ENCODE results near the gene SHTN1.
A peak's percentile ranks its signal among the peaks of the same experiment; 100 is the strongest.

SHTN1 gene

DNA sequence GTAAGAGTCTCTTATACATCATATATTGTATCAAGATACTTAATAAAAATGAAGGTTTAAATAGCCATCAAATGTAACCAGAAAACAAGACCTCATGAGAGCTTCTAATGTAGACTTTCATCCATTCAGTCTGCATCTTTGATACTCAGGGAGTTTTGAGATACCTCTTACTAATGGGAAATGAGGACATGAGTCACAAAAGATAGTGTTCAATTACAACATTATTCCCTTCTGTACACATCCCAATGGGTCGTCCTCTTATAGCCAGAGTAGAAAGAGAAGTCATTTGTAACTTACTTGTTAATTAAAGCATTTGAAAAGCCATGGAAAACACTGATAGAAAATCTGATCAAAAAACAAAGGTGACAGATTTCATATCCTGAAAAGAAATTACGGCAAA is 19.4 kb downstream of the SHTN1 start:
- DNase-seq (ENCODE audit: extremely low read depth, low read depth): no peak
- TF ChIP-seq, protein P1, sequence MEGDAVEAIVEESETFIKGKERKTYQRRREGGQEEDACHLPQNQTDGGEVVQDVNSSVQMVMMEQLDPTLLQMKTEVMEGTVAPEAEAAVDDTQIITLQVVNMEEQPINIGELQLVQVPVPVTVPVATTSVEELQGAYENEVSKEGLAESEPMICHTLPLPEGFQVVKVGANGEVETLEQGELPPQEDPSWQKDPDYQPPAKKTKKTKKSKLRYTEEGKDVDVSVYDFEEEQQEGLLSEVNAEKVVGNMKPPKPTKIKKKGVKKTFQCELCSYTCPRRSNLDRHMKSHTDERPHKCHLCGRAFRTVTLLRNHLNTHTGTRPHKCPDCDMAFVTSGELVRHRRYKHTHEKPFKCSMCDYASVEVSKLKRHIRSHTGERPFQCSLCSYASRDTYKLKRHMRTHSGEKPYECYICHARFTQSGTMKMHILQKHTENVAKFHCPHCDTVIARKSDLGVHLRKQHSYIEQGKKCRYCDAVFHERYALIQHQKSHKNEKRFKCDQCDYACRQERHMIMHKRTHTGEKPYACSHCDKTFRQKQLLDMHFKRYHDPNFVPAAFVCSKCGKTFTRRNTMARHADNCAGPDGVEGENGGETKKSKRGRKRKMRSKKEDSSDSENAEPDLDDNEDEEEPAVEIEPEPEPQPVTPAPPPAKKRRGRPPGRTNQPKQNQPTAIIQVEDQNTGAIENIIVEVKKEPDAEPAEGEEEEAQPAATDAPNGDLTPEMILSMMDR (IDR thresholded peaks at IDR 0.05; ENCODE audit: low read depth, low read length): no peak

DNA sequence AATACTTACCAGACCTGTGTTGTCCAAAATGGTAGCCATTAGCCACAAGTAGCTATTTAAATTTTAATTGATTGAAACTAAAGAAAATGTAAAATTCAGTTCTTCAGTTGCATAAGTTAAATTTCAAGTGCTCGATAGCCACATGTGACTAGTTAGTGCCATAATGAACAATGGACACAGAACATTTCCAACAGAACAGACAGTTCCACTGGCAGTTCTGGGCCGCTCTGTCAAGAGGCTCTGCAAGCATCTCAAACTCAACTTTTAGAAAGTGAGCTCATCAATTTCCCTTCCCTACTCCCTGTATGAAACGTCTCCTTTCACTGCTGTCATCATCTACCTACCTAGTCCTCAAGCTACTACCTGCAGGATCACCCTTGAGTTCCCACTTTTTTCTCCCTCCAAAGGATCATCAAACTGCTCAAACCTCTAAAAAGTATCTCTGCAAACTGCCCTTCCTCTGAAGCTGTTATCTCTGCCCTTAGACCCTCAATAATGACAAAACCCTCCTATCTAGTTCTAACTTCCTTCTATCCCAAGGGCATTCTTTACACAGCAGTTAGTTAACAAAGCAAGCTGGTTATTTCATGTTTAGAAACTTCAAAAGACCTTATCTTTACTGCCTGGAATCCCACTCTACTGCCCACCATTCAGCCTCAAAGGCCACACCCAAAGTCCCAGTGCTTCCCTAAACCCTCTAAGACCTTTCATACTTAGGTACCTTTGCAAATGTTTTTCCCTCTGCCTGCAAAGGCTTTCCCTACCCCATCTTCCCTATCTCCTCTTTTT is 20.6 kb downstream of the SHTN1 start:
- no peak for DNase-seq (ENCODE audit: extremely low read depth, low read depth)
- TF ChIP-seq, protein P1 (IDR thresholded peaks at IDR 0.05; ENCODE audit: low read depth, low read length): no peak

DNA sequence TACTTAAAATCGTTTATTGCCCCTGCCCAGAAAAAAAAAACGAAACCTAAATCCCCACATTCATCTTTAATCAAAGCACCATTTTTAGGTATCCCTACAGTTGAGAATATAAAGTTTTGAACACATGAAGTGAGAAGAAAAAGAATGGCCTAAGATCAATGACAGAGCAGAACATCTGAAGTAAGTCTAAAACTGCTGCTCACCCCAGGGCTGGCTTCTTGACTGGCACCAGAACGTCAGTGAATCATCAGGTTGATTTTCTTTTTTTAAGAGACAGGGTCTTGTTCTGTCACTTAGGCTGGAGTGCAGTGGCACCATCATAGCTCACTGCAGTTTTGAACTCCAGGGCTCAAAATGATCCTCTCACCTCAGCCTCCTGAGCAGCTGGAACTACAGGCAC is 24.9 kb downstream of the SHTN1 start:
- TF ChIP-seq, protein P1 (IDR thresholded peaks at IDR 0.05; ENCODE audit: low read depth, low read length): no peak
- DNase-seq (ENCODE audit: extremely low read depth, low read depth): no peak

DNA sequence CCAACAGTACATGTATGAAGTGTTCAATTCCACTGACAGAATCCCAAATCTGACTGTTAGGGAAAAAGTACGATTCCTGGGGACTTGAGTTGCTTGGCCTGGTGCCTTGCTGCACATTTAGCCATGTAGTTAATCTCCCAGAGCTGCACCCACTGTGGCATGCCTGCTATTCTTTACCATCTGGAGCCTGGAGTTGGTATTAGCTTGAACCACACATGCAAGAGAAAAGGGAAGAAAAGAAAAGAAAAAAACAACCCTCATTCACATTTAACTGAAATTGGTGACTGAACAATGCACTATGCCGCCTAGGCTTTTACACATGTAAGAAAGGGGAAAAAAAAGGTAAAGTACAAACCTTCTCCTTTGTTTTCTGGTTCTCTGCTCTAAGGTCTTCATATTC is 26.1 kb downstream of the SHTN1 start:
- TF ChIP-seq, protein P1 (IDR thresholded peaks at IDR 0.05; ENCODE audit: low read depth, low read length): no peak
- DNase-seq (ENCODE audit: extremely low read depth, low read depth): no peak

DNA sequence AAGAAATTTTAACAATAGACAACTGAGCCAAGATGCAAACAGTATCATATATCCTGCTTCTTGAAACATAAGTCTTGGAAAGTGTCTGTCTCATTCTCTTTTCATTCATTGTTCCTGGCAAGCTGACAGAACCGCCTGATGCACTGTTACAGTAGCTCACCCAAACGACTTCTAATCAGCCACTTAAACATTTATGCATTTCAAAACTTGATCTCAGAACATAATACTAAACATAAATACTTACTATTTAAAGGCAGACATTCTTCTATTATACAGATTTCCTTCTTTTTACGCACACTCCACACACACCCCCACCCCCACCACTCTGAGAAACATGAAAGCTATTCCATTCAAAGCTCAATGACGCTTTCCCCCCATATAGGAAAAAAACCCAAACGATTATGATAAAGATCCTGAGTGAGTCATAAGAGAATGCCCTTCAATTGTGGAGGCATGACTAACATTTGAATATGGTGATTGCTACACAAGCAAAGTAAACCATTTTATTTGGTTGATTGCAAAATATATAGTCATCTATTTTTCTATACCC is 30.5 kb downstream of the SHTN1 start:
- DNase-seq (ENCODE audit: extremely low read depth, low read depth): peak; percentile 7
- TF ChIP-seq, protein P1 (IDR thresholded peaks at IDR 0.05; ENCODE audit: low read depth, low read length): no peak

DNA sequence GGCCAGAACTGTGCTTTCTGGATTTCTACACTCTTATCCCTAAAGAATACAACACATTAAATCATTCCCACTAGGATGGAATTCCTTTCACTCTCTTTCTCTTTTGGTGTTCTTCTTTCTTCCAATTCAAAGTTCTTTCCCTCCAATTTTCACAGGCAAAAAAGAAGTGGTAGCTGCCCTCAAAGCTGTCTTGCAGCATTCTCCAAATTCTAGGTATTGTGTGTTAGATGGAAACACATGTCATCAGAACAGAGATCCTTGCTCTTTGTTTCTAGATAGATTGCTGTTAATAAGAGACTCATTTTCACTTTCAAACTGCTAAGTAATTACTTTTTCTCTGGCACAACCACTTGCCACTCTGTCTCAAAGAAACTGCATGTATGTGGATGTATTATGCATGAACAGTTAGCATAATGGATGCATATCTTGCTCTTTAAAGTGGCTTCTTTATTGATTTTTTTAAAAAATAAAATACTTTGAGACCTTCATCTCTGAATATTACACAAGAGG is 31.0 kb downstream of the SHTN1 start:
- TF ChIP-seq, protein P1 (IDR thresholded peaks at IDR 0.05; ENCODE audit: low read depth, low read length): no peak
- DNase-seq (ENCODE audit: extremely low read depth, low read depth): no peak

DNA sequence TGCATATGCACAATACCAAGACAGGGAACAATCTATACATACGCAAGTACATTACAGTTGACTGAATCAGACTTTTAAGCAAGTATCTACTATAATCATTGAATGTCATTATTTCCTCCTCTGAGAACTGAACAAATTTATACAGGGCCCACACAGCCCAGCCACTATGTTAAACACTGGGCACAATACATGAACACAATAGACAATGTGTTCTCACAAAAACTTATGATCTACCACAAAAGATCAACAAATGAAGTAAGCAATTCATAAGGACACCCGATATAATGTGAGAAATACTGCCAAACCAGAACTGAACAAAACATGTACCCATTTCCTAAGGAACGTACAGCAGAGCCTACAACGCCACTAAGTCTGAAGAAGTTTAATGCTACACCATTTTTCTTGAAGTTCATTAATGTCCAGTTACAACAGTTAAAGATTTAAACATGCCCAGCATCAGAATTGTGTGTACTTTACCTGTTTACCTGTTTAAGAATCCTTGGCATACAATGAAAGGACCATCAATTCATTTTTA is 31.5 kb downstream of the SHTN1 start:
- no peak for DNase-seq (ENCODE audit: extremely low read depth, low read depth)
- TF ChIP-seq, protein P1 (IDR thresholded peaks at IDR 0.05; ENCODE audit: low read depth, low read length): no peak
